Erythroblast (primary cell): ENCODE data around the gene EFNA2.

Experiments
- GATA1 ChIP-seq: IDR thresholded peaks from 2 replicates; pipeline ENCODE4 v1.6.1; 2011; ENCODE audit warnings: low read depth, mild to moderate bottlenecking, control low read depth, low read length, moderate library complexity
- POLR2A ChIP-seq: IDR thresholded peaks from 2 replicates; pipeline ENCODE4 v1.6.1; 2011; ENCODE audit warnings: mild to moderate bottlenecking, low read length

- TF ChIP-seq POLR2A: no peak
- no peak for TF ChIP-seq GATA1
These were observed 9.0 kb downstream of the EFNA2 start for GRCh38 chr19:1294688-1295087.
